ENCODE results near the gene KHDC4.

DNA sequence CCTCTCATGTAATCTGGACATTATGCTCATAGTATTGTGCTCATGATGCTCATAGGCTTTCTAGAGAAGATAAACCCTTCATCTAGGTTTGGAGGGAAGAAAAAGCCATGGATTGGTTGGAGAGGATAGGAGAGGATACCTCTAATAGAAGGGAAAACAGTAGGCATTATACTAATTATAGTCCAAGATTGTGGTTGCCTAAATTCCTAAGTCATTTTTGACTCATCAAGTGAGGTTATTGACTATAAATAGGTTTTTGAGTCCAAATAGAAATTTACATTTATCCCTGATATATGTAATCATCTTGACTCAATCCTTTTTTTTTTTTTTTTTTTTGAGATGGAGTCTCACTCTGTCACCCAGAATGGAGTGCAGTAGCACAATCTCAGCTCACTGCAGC is 69.8 kb downstream of the KHDC4 start:
- TF ChIP-seq, protein P1, sequence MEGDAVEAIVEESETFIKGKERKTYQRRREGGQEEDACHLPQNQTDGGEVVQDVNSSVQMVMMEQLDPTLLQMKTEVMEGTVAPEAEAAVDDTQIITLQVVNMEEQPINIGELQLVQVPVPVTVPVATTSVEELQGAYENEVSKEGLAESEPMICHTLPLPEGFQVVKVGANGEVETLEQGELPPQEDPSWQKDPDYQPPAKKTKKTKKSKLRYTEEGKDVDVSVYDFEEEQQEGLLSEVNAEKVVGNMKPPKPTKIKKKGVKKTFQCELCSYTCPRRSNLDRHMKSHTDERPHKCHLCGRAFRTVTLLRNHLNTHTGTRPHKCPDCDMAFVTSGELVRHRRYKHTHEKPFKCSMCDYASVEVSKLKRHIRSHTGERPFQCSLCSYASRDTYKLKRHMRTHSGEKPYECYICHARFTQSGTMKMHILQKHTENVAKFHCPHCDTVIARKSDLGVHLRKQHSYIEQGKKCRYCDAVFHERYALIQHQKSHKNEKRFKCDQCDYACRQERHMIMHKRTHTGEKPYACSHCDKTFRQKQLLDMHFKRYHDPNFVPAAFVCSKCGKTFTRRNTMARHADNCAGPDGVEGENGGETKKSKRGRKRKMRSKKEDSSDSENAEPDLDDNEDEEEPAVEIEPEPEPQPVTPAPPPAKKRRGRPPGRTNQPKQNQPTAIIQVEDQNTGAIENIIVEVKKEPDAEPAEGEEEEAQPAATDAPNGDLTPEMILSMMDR (IDR thresholded peaks at IDR 0.05; ENCODE audit: insufficient read depth, low read depth, low read length) = no peak
- no peak for TF ChIP-seq EZH2 (IDR thresholded peaks at IDR 0.05; ENCODE audit: insufficient read depth, low read length)
